COR-L47 (cell line): ENCODE results near the gene TMEM231.
"Not testable (repeated sequence)": the region's sequence is repeated elsewhere in the genome, so short reads cannot be mapped to it uniquely, and the experiment has no call there.

ENCODE experiments used
- DNase-seq: peaks from one replicate; lab custom pipeline; 2025; lab: John Stamatoyannopoulos, UW

Gene TMEM231, protein sequence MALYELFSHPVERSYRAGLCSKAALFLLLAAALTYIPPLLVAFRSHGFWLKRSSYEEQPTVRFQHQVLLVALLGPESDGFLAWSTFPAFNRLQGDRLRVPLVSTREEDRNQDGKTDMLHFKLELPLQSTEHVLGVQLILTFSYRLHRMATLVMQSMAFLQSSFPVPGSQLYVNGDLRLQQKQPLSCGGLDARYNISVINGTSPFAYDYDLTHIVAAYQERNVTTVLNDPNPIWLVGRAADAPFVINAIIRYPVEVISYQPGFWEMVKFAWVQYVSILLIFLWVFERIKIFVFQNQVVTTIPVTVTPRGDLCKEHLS

DNA sequence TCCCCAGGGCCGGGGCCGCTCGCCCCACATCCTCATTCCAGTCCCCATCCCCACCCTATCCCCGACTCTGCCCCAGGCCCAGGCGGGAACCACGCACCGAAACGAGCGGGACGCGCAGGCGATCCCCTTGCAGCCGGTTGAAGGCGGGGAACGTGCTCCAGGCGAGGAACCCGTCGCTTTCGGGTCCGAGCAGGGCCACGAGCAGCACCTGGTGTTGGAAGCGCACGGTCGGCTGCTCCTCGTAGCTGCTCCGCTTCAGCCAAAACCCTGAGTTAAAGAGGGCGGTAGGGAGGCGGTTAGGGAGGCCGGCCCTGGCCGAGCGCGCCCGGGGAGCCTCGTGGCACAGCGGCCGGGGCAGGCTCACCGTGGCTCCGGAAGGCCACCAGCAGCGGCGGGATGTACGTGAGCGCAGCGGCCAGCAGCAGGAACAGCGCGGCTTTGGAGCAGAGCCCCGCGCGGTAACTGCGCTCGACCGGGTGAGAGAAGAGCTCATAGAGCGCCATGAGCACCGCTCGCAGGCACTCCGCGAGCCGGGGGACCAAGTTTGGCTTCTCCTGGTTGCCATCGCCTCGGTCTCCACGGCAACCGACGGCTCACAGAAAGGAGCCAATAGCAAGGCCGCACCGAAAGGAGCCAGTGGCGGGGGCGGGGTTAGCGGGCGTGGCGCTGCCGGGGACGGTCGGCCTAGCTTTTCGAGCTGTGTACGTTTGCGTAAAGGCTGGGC lies at the start of gene TMEM231:
TMEM231 (minus strand) TSS at position 546 of the 724 bp plus-strand sequence; CDS start at position 503, 43 bp downstream.
- peak; percentile 93 for DNase-seq

DNA sequence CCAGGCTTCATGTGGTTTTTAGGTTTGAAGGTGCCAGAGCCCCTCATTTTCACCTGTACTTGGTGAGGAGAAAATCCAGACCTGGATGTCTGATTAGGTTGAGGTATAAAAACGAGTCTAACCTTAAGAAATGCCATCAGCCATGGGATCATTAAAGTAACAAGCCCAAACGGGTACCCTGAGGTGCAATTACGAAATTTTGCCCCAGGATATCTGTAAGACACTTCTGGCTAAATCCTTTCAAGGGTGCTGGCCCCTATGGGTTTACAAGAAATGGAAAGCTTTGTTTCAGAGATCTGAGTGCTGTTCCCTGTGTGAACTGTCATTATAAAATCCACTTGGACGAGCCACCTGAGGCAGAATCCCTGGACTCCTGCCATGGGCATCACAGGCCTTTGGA lies 47.2 kb upstream of the TMEM231 start:
- no peak for DNase-seq

- DNase-seq = no peak
Observed at GRCh38 chr16:75599452-75600277, 43.6 kb upstream of the TMEM231 start.

- no peak for DNase-seq
Observed at GRCh38 chr16:75593825-75594820, 38.1 kb upstream of the TMEM231 start.

DNA sequence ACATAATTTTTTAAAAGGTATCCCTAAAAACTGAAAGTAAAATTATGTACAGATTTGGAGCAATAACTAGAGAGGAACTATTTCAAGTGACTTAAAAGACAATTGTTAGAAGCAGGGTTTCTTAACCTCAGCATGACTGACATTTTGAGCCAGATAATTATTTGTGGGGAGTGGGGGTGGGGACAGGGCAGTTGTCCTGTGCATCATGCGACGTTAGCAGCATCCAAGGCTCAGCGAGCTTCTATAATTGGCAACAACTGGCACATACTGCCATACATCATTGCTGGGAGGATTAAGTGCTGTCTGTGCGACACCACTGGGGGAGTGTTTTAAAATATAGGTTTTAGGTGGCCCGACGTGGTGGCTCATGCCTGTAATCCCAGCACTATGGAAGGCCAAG lies 37.3 kb upstream of the TMEM231 start:
- no peak for DNase-seq

- DNase-seq = not testable (repeated sequence)
Observed at GRCh38 chr16:75591927-75592326, 35.9 kb upstream of the TMEM231 start.

GRCh38 chr16:75590920-75591843 lies 35.1 kb upstream of the TMEM231 start:
- DNase-seq = no peak

GRCh38 chr16:75589306-75589705 lies 33.3 kb upstream of the TMEM231 start:
- DNase-seq = no peak

DNA sequence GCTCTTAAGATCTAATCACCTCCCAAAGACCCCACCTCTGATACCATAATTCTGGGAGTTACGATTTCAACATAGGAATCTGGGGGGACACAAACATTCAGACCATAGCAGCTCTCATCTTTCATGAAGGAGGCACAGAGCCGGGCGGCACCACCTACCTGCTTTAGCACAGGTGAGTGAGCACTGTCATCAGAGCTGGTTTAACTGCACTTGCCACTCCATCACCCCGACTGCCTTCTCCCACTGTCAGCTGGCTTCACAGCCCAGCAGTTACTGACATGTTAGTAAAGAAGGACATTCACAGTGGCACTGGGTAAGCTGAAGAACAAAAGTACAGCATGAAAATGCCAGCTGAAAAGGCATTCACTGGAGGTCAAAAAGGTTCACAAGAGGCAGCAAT lies 32.7 kb upstream of the TMEM231 start:
- DNase-seq = no peak

DNA sequence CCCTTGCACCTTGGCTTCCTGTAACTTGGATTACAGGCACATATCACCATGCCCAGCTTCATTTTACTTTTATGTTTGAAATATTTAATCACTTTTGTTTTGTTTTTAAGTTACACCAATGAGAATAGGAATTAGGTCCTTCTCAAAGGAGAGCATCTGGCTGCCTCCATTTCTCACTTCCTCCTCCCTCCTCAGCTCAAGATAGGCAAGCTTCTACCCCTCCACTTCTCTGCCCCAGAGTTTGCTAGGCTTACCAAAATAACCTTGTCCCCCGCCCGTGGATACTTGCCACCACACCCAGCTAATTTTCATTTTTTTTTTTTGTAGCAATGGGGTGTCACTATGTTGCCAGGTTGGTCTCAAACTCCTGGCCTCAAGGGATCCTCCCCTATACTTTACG lies 28.1 kb upstream of the TMEM231 start:
- DNase-seq = no peak

GRCh38 chr16:75579281-75579834 lies 23.3 kb upstream of the TMEM231 start:
- DNase-seq = no peak

- no peak for DNase-seq
Observed at GRCh38 chr16:75578725-75579124, 22.7 kb upstream of the TMEM231 start.

DNA sequence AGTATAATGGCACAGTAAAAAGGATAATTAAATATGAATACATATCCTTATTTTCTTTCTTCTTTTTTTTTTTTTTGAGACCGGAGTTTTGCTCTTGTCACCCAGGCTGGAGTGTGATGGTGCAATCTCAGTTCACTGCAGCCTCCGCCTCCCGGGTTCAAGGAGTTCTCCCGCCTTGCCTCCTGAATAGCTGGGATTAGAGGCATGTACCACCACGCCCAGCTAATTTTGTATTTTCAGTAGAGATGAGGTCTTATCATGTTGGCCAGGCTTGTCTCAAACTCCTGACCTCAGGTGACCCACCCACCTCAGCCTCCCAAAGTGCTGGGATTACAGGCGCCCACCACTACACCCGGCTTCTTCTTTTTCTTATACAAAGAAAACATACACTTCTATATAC lies 22.2 kb upstream of the TMEM231 start:
- DNase-seq = no peak

- no peak for DNase-seq
Observed at GRCh38 chr16:75576384-75576811, 20.3 kb upstream of the TMEM231 start.

DNA sequence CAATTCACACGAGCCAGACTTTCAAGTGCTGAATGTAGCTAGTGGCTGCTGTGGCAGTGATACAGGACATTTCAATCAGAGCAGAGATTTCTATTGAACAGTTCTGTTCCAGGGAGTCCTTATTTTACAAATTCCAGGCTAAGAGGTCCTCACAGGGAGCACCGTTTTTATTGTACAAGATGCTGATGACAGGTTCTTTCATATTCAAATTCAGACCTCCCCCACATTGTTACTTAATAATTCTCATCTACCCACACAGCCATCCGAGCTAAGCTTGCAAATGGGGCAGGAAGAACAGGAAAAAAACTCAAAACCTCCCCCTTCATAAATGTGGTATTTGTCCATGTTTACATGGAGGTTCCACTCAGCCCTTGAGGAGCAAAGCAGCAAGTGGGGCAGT lies 19.9 kb upstream of the TMEM231 start:
- no peak for DNase-seq

DNA sequence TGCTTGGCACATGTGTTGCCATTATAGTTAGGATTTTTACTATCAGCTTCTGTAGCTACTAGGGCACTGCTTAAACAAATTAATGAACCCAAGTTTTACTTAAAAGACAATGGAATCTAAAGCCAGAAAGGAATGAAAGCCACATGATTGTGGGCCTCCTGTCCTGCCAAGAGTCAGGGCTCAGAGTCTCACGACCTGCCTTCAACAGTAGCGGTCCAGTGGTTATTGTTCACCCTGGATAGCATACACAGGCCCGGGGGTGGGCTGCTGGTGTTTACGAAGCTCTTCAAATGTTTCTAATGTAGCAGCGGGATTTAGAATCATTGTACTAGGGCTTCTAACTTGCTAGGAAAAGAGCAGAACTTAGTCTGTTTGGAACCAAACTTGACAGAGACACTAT lies 17.9 kb upstream of the TMEM231 start:
- no peak for DNase-seq

GRCh38 chr16:75572864-75573542 lies 17.0 kb upstream of the TMEM231 start:
- DNase-seq = no peak

GRCh38 chr16:75570396-75571065 lies 14.5 kb upstream of the TMEM231 start:
- no peak for DNase-seq

- DNase-seq = no peak
Observed at GRCh38 chr16:75567911-75568310, 11.9 kb upstream of the TMEM231 start.
